ENCODE measurements around the gene IGF1R.
A peak's percentile ranks its signal among the peaks of the same experiment; 100 is the strongest.

IGF1R gene

DNA sequence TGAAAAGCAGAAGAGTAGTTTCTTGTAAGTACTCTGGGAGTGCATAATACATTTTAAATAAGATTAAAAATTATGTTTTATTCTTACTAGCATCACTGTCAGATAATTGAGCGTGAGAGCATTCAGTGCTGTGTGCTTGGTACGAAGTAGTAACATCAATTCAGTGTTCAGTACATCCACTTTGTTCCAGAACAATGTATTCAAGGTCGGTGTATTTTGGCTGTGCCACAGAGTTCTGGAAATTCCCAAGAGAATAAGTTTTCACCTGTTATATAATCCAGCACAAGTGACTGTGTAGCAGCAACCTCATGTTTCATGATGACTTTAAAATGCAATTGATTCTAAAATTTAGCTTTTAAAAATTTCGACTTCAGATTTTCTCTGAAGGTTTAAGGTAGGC is 130.6 kb downstream of the IGF1R start:
- peaks cover 33% of the 10 kb centered on the region for H3K4me1 ChIP-seq (ENCODE audit: insufficient read depth, poor library complexity, severe bottlenecking)
- no peak for DNase-seq (ENCODE audit: low spot score)
- no peak overlapping the region for H3K4me3 ChIP-seq (ENCODE audit: severe bottlenecking)
- H3K9me3 ChIP-seq (ENCODE audit: severe bottlenecking): no peaks in the 10 kb centered on the region
- no peak for ATAC-seq (ENCODE audit: low read depth)
- 0 out of 2 replicates have a peak, but pooled peaks cover 3% of the 10 kb centered on the region for H3K36me3 ChIP-seq (ENCODE audit: low read depth)
- H3K27ac ChIP-seq (ENCODE audit: poor library complexity, severe bottlenecking): peak overlapping the region; percentile 37
- H3K27me3 ChIP-seq (ENCODE audit: insufficient read depth, poor library complexity, severe bottlenecking): no peaks in the 10 kb centered on the region
- TF ChIP-seq, protein P1, sequence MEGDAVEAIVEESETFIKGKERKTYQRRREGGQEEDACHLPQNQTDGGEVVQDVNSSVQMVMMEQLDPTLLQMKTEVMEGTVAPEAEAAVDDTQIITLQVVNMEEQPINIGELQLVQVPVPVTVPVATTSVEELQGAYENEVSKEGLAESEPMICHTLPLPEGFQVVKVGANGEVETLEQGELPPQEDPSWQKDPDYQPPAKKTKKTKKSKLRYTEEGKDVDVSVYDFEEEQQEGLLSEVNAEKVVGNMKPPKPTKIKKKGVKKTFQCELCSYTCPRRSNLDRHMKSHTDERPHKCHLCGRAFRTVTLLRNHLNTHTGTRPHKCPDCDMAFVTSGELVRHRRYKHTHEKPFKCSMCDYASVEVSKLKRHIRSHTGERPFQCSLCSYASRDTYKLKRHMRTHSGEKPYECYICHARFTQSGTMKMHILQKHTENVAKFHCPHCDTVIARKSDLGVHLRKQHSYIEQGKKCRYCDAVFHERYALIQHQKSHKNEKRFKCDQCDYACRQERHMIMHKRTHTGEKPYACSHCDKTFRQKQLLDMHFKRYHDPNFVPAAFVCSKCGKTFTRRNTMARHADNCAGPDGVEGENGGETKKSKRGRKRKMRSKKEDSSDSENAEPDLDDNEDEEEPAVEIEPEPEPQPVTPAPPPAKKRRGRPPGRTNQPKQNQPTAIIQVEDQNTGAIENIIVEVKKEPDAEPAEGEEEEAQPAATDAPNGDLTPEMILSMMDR (IDR thresholded peaks at IDR 0.05; ENCODE audit: poor library complexity, severe bottlenecking): no peak

DNA sequence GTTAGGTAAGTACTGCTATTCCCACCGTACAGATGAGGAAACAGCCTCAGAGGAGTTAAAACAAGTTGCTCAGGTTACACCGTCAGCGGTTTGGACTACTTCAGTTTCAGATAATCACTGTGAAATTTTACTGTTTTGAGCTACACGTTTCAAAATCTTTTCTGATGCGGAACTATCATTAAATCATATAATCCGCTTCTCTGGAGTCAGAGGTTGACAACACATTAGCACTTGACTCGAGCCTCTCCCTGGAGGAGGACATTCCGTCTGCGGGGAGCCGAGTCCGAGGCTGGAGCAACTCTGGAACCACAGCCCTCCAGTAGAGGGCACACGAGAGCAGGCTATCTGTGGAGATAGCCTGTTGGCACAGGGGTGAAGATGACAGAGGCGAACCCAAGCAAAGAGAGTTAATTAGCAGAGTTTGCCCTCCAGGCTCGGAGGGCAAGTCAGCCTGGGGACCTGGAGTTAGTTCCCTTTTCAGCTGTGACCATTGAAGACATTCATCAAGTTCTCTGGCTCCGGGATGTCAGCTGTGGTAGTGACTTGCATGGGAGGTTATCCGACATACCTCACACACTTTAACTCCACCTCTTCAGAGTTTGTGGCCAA is 131.2 kb downstream of the IGF1R start:
- peak; percentile 68 for ATAC-seq (ENCODE audit: low read depth)
- no peak for DNase-seq (ENCODE audit: low spot score)
- TF ChIP-seq, protein P1 (IDR thresholded peaks at IDR 0.05; ENCODE audit: poor library complexity, severe bottlenecking): peak; percentile 100
- Histone ChIP-seq H3K9me3 (ENCODE audit: severe bottlenecking) (no peaks in the 10 kb centered on the region), H3K4me3 (ENCODE audit: severe bottlenecking) (no peak overlapping the region), H3K36me3 (ENCODE audit: low read depth) (0 out of 2 replicates have a peak, but pooled peaks cover 3% of the 10 kb centered on the region), H3K27me3 (ENCODE audit: insufficient read depth, poor library complexity, severe bottlenecking) (no peaks in the 10 kb centered on the region), H3K4me1 (ENCODE audit: insufficient read depth, poor library complexity, severe bottlenecking) (peaks cover 28% of the 10 kb centered on the region), H3K27ac (ENCODE audit: poor library complexity, severe bottlenecking) (peak overlapping the region; percentile 37)

DNA sequence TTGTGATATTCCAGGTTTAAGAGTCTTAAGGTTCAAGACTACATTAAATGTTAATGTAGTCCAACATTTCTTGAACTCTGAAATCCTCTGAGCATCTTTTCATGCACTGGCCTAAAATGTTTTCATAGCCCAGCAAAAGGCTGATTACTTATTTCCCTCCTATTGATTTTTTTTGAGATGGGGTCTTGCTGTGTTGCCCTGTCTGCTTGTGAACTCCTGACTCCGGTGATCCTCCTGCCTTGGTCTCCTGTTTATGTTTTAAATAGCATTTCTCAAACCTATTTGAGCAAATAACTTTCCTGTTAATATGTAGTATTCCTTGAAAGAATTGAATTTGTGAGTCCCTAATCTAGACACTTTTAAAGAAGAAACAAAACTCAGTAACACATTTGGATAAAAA is 133.5 kb downstream of the IGF1R start:
- 0 out of 2 replicates have a peak, but pooled peaks cover 3% of the 10 kb centered on the region for H3K36me3 ChIP-seq (ENCODE audit: low read depth)
- H3K4me3 ChIP-seq (ENCODE audit: severe bottlenecking): no peak overlapping the region
- H3K27me3 ChIP-seq (ENCODE audit: insufficient read depth, poor library complexity, severe bottlenecking): no peaks in the 10 kb centered on the region
- DNase-seq (ENCODE audit: low spot score) (no peak), ATAC-seq (ENCODE audit: low read depth) (no peak)
- peaks cover 14% of the 10 kb centered on the region for H3K4me1 ChIP-seq (ENCODE audit: insufficient read depth, poor library complexity, severe bottlenecking)
- TF ChIP-seq, protein P1 (IDR thresholded peaks at IDR 0.05; ENCODE audit: poor library complexity, severe bottlenecking): no peak
- H3K9me3 ChIP-seq (ENCODE audit: severe bottlenecking): no peaks in the 10 kb centered on the region
- H3K27ac ChIP-seq (ENCODE audit: poor library complexity, severe bottlenecking): no peak overlapping the region

GRCh38 chr15:98782801-98783200 is 134.5 kb downstream of the IGF1R start:
- Histone ChIP-seq H3K36me3 (ENCODE audit: low read depth) (0 out of 2 replicates have a peak, but pooled peaks cover 3% of the 10 kb centered on the region), H3K9me3 (ENCODE audit: severe bottlenecking) (no peaks in the 10 kb centered on the region), H3K27me3 (ENCODE audit: insufficient read depth, poor library complexity, severe bottlenecking) (no peaks in the 10 kb centered on the region), H3K4me1 (ENCODE audit: insufficient read depth, poor library complexity, severe bottlenecking) (peaks cover 23% of the 10 kb centered on the region), H3K4me3 (ENCODE audit: severe bottlenecking) (no peak overlapping the region), H3K27ac (ENCODE audit: poor library complexity, severe bottlenecking) (no peak overlapping the region)
- TF ChIP-seq, protein P1 (IDR thresholded peaks at IDR 0.05; ENCODE audit: poor library complexity, severe bottlenecking): no peak
- no peak for ATAC-seq (ENCODE audit: low read depth)
- DNase-seq (ENCODE audit: low spot score): no peak

DNA sequence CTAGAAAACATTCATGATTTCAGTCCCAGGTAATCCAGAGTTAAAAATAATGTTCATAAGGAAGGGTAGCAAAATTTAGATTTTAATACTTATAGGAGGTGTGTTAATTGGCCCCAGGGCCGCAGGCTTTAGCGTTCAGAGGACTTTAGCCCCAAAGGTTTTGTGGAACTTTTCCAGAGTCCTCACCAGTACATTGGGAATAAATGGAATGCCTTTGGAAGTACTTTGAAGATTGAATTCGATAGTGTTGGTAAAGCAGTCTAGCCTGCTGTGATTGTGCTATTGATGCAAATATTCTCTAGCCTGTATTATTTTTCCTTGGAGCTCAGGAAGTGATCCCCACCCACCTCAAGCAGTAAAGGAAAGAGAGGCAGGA is 137.1 kb downstream of the IGF1R start:
- TF ChIP-seq, protein P1 (IDR thresholded peaks at IDR 0.05; ENCODE audit: poor library complexity, severe bottlenecking): no peak
- Histone ChIP-seq H3K27ac (ENCODE audit: poor library complexity, severe bottlenecking) (no peak overlapping the region), H3K4me1 (ENCODE audit: insufficient read depth, poor library complexity, severe bottlenecking) (peaks cover 21% of the 10 kb centered on the region), H3K36me3 (ENCODE audit: low read depth) (no peaks in the 10 kb centered on the region), H3K27me3 (ENCODE audit: insufficient read depth, poor library complexity, severe bottlenecking) (no peaks in the 10 kb centered on the region), H3K4me3 (ENCODE audit: severe bottlenecking) (no peak overlapping the region), H3K9me3 (ENCODE audit: severe bottlenecking) (no peaks in the 10 kb centered on the region)
- ATAC-seq (ENCODE audit: low read depth): no peak
- DNase-seq (ENCODE audit: low spot score): no peak
